Activated T-cell treated with anti-CD3 and anti-CD28 coated beads, Interleukin-2, amount 50 U/mL, for 72 hours (primary cell): ENCODE results near the gene GPC6. TPM values are rescaled to one million over a fixed set of nuclear protein-coding genes. Genes with fewer than 3 reads are reported as not detected.

Source experiments
- ATAC-seq, 2 donors: fragments of 150-1000 bp; cut with Tn5 transposase; replicated peaks in 1 of 2; 2 replicates each; pipeline ENCODE4 v1.10.0; 2021; ENCODE audit warnings: moderate library complexity in 2 of 2, mild to moderate bottlenecking in 1 of 2
- DNase-seq, 2 donors: peaks; one replicate each; pipeline ENCODE4 v3.0.0; 2021 to 2022; ENCODE audit warnings: mixed read lengths in 1 of 2
- H3K27ac Mint-ChIP-seq: one replicate; pipeline ENCODE4 v1.8.0; 2022; ENCODE audit warnings: mild to moderate bottlenecking, moderate library complexity, mixed read lengths
- H3K27me3 Mint-ChIP-seq: one replicate; pipeline ENCODE4 v1.8.0; 2022; ENCODE audit warnings: low read depth, mixed read lengths
- H3K36me3 Mint-ChIP-seq, 2 donors: one replicate each; pipeline ENCODE4 v1.8.0; 2022; ENCODE audit warnings: mixed read lengths in 2 of 2, mild to moderate bottlenecking in 1 of 2; ENCODE audit not compliant: insufficient read depth in 2 of 2
- H3K4me1 Mint-ChIP-seq: one replicate; pipeline ENCODE4 v1.8.0; 2022; ENCODE audit warnings: low read depth, mixed read lengths
- H3K4me3 Mint-ChIP-seq, 2 donors: one replicate each; pipeline ENCODE4 v1.8.0; 2022; ENCODE audit warnings: mild to moderate bottlenecking in 2 of 2, mixed read lengths in 2 of 2, moderate library complexity in 2 of 2
- H3K9me3 Mint-ChIP-seq, 2 donors: one replicate each; pipeline ENCODE4 v1.8.0; 2022; ENCODE audit warnings: mixed read lengths in 2 of 2
- total RNA-seq, 2 donors: library from RNA; stranded (reverse); gene quantifications; one replicate each; pipeline ENCODE4 v1.2.3, GENCODE V29; 2022

Gene GPC6
- total RNA-seq, 2 donors from 2014 or later = not detected

DNA sequence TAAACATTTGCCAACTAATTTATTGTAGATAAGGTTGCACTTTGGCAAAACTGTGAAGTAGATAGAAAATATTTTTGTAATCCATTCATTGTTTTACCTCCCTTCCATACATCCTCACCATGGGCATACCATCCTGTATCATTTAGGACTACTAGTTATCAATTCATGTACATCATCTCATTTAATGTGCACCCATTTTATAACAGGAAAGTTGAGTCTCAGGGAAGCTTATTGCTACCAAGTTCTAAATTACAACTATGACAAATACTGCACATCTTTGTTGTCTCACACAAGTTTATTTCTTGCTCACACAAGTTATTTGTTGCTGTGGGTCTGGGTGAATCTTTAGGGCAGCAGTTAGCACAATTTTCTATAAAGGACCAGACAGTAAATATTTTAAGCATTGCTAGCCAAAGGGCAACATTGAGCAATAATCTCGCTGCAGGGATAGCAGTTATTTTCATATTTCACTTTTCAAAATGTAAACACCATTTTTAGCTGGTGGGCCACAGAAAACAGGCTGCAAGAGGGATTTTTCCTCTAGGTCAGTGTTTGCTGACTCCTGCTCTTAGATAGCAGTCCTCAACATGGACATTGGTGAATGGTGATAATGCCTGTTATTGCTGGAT, 276.5 kb downstream of the GPC6 start:
- H3K36me3 Mint-ChIP-seq = no peaks in the 10 kb centered on the region
- H3K4me1 Mint-ChIP-seq = no peaks in the 10 kb centered on the region
- H3K4me3 Mint-ChIP-seq = no peak overlapping the region
- no peaks in the 10 kb centered on the region for H3K27me3 Mint-ChIP-seq
- no peaks in the 10 kb centered on the region for H3K9me3 Mint-ChIP-seq
- no peak for DNase-seq
- ATAC-seq = no peak
- no peak overlapping the region for H3K27ac Mint-ChIP-seq

DNA sequence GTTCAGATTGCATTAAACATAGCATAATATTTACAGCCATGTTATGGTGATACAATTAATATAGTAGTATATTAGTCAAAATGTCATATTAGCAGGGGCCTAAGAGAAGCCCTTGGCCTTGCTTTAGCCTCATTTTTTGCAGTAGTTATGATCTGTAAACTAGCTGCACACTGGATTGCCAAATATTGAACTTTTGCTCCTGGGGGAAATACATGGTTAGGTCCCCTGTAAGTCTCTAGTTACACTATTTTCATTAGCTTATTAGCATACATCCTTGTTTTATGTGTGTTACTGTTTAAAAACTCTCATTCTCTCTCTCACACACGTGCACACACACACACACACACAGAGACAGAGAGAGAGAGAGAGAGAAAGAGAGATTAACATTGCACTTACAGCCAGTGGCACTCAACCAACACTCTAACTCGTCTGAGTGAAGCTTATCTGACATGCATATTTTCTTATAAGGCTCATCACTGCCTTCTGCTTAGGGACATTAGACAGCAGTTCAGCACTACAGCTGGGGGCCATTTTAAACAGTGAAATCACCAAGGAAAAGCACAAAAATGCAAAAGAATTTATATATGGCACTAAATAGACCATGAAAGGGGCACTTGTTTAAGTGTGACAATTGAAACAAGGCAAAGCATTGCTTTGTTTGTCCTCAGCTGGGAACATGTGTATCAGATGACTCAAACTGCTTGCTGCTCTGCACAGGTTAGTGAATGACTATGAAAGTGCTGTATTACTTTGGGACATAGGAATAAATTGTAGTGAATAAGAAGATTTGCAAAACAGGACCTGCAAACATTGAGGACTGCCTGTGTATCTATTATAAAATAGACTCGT, 278.7 kb downstream of the GPC6 start:
- Mint-ChIP-seq H3K27ac (no peak overlapping the region), H3K9me3 (peaks cover 0 to 2% of the 10 kb centered on the region in 2 donors), H3K36me3 (no peaks in the 10 kb centered on the region), H3K4me3 (no peak overlapping the region), H3K27me3 (no peaks in the 10 kb centered on the region), H3K4me1 (no peaks in the 10 kb centered on the region)
- DNase-seq (no peak), ATAC-seq (no peak)

- Mint-ChIP-seq H3K36me3 (no peaks in the 10 kb centered on the region), H3K4me3 (no peak overlapping the region), H3K27me3 (no peaks in the 10 kb centered on the region), H3K9me3 (peaks cover 0 to 2% of the 10 kb centered on the region in 2 donors), H3K4me1 (no peaks in the 10 kb centered on the region), H3K27ac (no peak overlapping the region)
- DNase-seq = no peak
- ATAC-seq = no peak
Observed at GRCh38 chr13:93511011-93511410, 284.4 kb downstream of the GPC6 start.

- no peak overlapping the region for H3K27ac Mint-ChIP-seq
- no peak for DNase-seq
- peaks cover 9% of the 10 kb centered on the region for H3K27me3 Mint-ChIP-seq
- H3K4me3 Mint-ChIP-seq = no peak overlapping the region
- no peaks in the 10 kb centered on the region for H3K4me1 Mint-ChIP-seq
- ATAC-seq = no peak
- no peaks in the 10 kb centered on the region for H3K9me3 Mint-ChIP-seq
- H3K36me3 Mint-ChIP-seq = no peaks in the 10 kb centered on the region
Observed at GRCh38 chr13:93515267-93515666, 288.7 kb downstream of the GPC6 start.

- no peak for ATAC-seq
- Mint-ChIP-seq H3K4me1 (no peaks in the 10 kb centered on the region), H3K27ac (no peak overlapping the region), H3K9me3 (peaks cover 0 to 1% of the 10 kb centered on the region in 2 donors), H3K27me3 (peaks cover 9% of the 10 kb centered on the region), H3K36me3 (no peaks in the 10 kb centered on the region), H3K4me3 (no peak overlapping the region)
- DNase-seq = no peak
Observed at GRCh38 chr13:93517658-93518057, 291.1 kb downstream of the GPC6 start.

DNA sequence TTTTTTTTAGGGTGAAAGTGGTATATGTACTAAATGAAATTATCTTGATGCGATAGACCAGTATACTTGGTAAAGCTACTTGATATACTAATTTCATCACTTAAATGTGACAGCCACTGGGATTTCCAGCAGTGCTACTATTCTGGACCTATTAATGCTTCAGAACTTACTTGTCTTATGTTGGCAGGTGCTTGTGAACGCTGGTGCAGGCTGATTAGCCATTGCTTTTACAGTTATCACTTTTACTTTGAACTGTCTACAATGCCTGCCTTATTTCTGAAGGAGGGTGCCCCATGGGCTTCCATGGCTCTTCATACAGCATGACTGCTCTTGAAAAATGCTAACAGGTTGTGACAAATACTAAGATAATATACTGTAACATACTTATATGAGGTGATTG, 294.7 kb downstream of the GPC6 start:
- DNase-seq (no peak), ATAC-seq (no peak)
- Mint-ChIP-seq H3K27me3 (peaks cover 9% of the 10 kb centered on the region), H3K4me1 (no peaks in the 10 kb centered on the region), H3K9me3 (peaks cover 0 to 1% of the 10 kb centered on the region in 2 donors), H3K27ac (no peak overlapping the region), H3K36me3 (no peaks in the 10 kb centered on the region), H3K4me3 (no peak overlapping the region)

DNA sequence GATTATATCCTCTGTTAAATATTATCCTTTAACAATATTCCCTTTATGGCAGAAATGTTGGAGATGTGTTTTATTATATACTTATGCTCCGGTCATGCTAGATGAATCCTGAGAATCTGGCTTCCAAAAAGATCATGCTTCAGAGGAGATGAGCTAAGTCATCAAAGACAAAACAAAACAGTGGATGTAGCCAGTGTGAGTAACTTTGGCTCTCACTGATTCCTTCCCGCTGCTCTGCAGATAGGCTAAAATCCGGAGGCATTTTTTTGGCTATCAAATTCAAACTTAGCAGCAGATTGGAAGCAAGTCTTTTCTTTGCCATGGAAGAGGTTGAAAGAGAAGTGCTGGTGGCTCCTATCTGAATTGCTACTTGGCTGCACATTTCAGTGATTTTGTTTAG, 295.9 kb downstream of the GPC6 start:
- Mint-ChIP-seq H3K36me3 (no peaks in the 10 kb centered on the region), H3K27ac (no peak overlapping the region), H3K9me3 (peaks cover 0 to 1% of the 10 kb centered on the region in 2 donors), H3K4me1 (no peaks in the 10 kb centered on the region), H3K4me3 (no peak overlapping the region), H3K27me3 (peaks cover 2% of the 10 kb centered on the region)
- no peak for DNase-seq
- no peak for ATAC-seq

GRCh38 chr13:93525087-93525486, 298.5 kb downstream of the GPC6 start:
- peaks cover 0 to 1% of the 10 kb centered on the region in 2 donors for H3K9me3 Mint-ChIP-seq
- H3K4me1 Mint-ChIP-seq = no peaks in the 10 kb centered on the region
- H3K4me3 Mint-ChIP-seq = no peak overlapping the region

DNA sequence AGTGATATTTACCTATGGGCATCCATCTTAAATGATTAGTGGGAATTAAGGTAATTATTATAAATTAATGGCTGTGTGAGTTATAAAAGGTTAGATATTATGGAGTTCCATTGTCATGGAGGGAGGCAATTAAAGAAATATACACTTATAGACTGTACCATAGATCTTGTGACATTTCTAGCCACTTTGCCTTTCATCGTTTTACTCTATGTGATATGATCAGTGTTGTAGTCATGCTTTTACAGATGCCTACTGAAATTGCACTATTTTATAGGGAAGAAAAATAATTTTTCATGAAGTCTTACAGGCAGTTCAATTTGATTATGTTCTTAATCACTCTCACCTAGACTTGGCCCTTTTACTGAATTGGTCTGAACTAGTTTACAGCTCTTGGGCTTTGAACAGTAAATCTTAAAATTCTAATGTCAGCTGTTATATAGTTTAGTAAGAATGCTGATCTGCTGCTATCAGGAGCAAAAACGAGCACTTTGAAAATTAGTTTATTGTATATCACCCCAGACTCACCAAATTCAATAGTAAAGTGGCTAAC, 301.2 kb downstream of the GPC6 start:
- H3K4me3 Mint-ChIP-seq = no peak overlapping the region
- no peaks in the 10 kb centered on the region for H3K27me3 Mint-ChIP-seq
- no peaks in the 10 kb centered on the region for H3K4me1 Mint-ChIP-seq
- DNase-seq = no peak
- H3K9me3 Mint-ChIP-seq = no peaks in the 10 kb centered on the region
- H3K27ac Mint-ChIP-seq = no peak overlapping the region
- no peak for ATAC-seq
- no peaks in the 10 kb centered on the region for H3K36me3 Mint-ChIP-seq

More at GRCh38 chr13:93525087-93525486, 298.5 kb downstream of the GPC6 start:
- no peaks in the 10 kb centered on the region for H3K36me3 Mint-ChIP-seq
- no peak for DNase-seq
- ATAC-seq = no peak
- H3K27me3 Mint-ChIP-seq = no peaks in the 10 kb centered on the region
- no peak overlapping the region for H3K27ac Mint-ChIP-seq

DNA sequence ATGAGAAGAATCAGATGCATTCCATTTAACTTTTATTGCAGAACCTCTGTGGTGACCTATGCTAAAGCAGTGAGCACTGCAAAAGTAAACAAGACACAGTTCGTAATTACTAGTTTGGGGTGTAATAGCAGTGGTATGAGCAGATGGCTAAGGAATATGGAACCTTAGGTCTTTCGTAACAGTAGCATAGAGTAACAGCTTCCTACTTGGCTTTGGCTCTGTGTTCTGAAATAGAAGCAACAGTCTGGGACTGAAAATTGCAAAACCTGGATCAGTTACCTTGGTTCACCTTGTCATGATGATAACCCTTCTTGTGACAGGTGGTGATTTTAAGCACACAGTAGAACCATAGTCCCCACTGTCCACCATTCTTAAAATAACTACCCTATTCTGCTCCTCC, 303.4 kb downstream of the GPC6 start:
- no peak for ATAC-seq
- H3K4me3 Mint-ChIP-seq = no peak overlapping the region
- H3K36me3 Mint-ChIP-seq = no peaks in the 10 kb centered on the region
- no peak overlapping the region for H3K27ac Mint-ChIP-seq
- H3K9me3 Mint-ChIP-seq = no peaks in the 10 kb centered on the region
- no peak for DNase-seq
- no peaks in the 10 kb centered on the region for H3K27me3 Mint-ChIP-seq
- no peaks in the 10 kb centered on the region for H3K4me1 Mint-ChIP-seq

DNA sequence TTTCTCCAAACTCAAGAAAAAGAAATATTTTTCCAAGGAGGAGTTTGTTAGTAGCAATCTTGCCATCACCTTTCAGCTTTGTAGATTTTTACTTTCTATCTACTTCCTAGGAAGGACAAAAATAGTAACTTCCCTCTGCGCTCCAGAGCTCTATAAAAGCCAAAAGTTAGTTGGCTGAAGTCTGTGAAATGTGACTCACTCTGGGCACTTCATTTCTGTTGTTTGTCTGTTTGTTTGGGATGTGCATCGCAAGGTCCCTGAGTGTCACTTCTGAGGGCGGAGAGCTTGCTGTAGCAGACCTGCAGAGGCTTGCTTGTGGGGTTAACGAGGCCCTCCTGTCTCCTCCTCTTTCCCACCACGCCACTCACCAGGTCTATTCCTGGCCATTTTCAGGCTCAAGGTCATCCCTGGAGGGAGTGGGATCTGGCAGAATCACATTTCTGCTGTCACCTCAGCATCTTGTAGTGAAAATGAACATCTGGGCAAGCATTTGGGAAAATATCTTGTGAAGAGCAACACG, 307.6 kb downstream of the GPC6 start:
- no peaks in the 10 kb centered on the region for H3K4me1 Mint-ChIP-seq
- H3K4me3 Mint-ChIP-seq = no peak overlapping the region
- no peaks in the 10 kb centered on the region for H3K36me3 Mint-ChIP-seq
- no peak for DNase-seq
- H3K27ac Mint-ChIP-seq = no peak overlapping the region
- peaks cover 0 to 2% of the 10 kb centered on the region in 2 donors for H3K9me3 Mint-ChIP-seq
- no peak for ATAC-seq
- H3K27me3 Mint-ChIP-seq = no peaks in the 10 kb centered on the region

DNA sequence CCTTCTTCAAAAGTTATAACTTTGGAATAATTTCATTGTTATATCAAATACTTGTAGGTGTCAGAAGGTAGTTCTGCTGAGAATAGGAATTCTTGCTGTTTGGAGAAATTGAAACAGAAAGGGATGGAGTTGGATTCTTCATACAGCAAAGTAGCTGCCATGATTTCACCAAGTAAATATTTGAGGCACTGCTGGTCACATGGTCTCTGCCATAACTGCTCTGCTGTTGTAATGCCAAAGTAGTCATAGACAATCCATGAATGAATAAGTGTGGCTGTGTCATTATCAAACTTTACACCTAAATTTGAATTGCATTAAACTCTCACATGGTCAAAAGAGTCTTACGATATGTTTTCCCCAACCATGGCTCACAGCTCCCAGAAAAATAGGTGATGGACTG, 308.6 kb downstream of the GPC6 start:
- Mint-ChIP-seq H3K4me3 (no peak overlapping the region), H3K9me3 (peaks cover 0 to 2% of the 10 kb centered on the region in 2 donors), H3K27me3 (no peaks in the 10 kb centered on the region), H3K36me3 (no peaks in the 10 kb centered on the region), H3K27ac (no peak overlapping the region), H3K4me1 (no peaks in the 10 kb centered on the region)
- DNase-seq (no peak), ATAC-seq (no peak)

DNA sequence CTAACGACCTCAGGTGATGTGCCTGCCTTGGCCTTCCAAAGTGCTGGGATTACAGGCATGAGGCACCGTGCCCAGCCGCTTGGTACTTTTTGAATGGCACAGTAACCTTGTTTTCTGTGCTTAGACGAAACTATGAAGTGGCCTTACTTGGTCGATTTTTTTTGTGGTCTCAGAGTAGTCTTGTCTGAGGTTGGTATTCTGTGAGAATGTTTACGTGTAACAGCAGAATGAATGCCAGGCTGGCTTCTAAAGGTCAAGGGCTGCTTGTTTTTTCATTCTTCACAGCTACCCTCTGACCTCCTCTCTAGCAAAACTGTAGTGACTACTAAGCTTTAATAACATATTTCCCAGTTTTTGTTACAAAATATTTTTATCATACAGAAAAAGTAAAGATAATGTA, 313.3 kb downstream of the GPC6 start:
- no peak overlapping the region for H3K27ac Mint-ChIP-seq
- ATAC-seq = no peak
- H3K36me3 Mint-ChIP-seq = peaks cover 1 to 2% of the 10 kb centered on the region in 2 donors

More for the DNA sequence above, 313.3 kb downstream of the GPC6 start:
- peaks cover 5% of the 10 kb centered on the region in 2 donors for H3K9me3 Mint-ChIP-seq
- DNase-seq = no peak
- no peaks in the 10 kb centered on the region for H3K4me1 Mint-ChIP-seq
- H3K27me3 Mint-ChIP-seq = no peaks in the 10 kb centered on the region
- H3K4me3 Mint-ChIP-seq = no peak overlapping the region
